Activated CD4-positive, alpha-beta memory T cell treated with anti-CD3 and anti-CD28 coated beads, Interleukin-2, amount 10 ng/mL, durations not matched to agents 7 days and 5 days (primary cell): ENCODE results near the gene TMED4. TPM values are rescaled to one million over a fixed set of nuclear protein-coding genes. Genes with fewer than 3 reads are reported as not detected.
A peak's percentile ranks its signal among the peaks of the same experiment; 100 is the strongest.

ENCODE experiments used
- CTCF ChIA-PET: fragments of 350-600 bp; sonication (Branson Sonifier 250); formaldehyde crosslinking; loops from one replicate; lab custom pipeline; 2021; ENCODE audit warnings: antibody characterized with exemption, inconsistent platforms; lab: Charles Lee
- POLR2A ChIA-PET: fragments of 350-600 bp; sonication (Branson Sonifier 250); formaldehyde crosslinking; loops from one replicate; lab custom pipeline; 2021; ENCODE audit warnings: antibody characterized with exemption; lab: Charles Lee
- DNase-seq: peaks from one replicate; pipeline ENCODE4 v3.0.0-alpha.2; 2020
- H3K27ac Mint-ChIP-seq: one replicate; pipeline ENCODE4 v1.8.0; 2021; ENCODE audit warnings: mild to moderate bottlenecking, mixed read lengths
- H3K27me3 Mint-ChIP-seq: one replicate; pipeline ENCODE4 v1.8.0; 2021; ENCODE audit warnings: mixed read lengths
- H3K36me3 Mint-ChIP-seq: one replicate; pipeline ENCODE4 v1.8.0; 2021; ENCODE audit warnings: low read depth, mixed read lengths
- H3K4me1 Mint-ChIP-seq: one replicate; pipeline ENCODE4 v1.8.0; 2021; ENCODE audit warnings: mixed read lengths
- H3K4me3 Mint-ChIP-seq: one replicate; pipeline ENCODE4 v1.8.0; 2021; ENCODE audit warnings: mild to moderate bottlenecking, mixed read lengths
- H3K9me3 Mint-ChIP-seq: one replicate; pipeline ENCODE4 v1.8.0; 2021; ENCODE audit warnings: mixed read lengths
- total RNA-seq, 2 experiments: library from RNA; stranded (reverse); gene quantifications; one replicate each; pipeline ENCODE4 v1.2.3, GENCODE V29; 2021

TMED4 gene
- total RNA-seq = 10 to 100 TPM; 76.0 to 81.8 TPM

DNA sequence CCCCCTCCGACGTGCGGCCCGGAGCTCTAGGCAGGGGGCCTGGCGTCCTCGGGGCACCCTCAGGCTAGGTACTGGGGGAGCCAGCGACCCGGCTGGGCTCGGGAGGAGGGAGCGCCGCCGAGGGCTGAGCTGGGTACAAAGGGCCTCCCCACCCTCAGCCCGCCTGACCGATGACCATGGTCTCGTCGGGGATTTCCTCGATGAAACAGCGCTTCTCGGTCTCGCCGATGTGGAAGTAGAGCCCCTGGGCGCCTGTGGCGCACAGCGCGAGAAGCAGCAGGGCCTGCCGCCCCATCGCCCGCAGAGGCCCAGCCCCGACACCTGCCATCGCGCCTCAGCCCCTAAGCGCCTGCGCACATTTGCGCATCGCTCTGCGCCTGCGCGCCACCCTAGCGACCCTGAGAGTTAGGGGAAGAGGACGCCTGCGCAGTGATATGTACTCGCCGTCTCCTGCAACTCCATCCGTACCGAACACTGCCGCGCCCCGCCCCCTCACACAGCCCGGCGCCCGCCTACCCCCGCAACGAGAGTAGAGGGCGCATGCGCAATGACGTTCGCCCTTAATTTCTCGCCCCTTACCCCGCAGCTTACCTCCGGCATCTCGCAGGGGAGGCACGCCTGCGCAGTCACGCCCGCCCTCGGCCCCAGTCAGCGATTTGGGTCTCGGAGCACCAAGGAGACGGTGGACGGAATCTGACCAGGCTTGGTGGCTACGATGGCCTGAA is at the start of gene TMED4:
TSS of gene TMED4 (minus strand) at position 353 of the 725 bp plus-strand sequence. CDS start at position 328, 25 bp downstream.
- POLR2A ChIA-PET = interaction anchor here (0.6 to 5.3 kb wide), 34 partner anchors 10 to 554 kb away, joined by 3 to 96 read pairs (median 4); partner anchors contain the start of genes DDX56, H2AZ2, MYO1G and NUDCD3
- CTCF ChIA-PET = interaction anchor here (0.7 to 3.4 kb wide), 11 partner anchors 8 to 339 kb away, joined by 3 to 16 read pairs (median 5); partner anchors contain the start of gene DDX56
- H3K36me3 Mint-ChIP-seq = peaks cover 30% of the 10 kb centered on the region

DNA sequence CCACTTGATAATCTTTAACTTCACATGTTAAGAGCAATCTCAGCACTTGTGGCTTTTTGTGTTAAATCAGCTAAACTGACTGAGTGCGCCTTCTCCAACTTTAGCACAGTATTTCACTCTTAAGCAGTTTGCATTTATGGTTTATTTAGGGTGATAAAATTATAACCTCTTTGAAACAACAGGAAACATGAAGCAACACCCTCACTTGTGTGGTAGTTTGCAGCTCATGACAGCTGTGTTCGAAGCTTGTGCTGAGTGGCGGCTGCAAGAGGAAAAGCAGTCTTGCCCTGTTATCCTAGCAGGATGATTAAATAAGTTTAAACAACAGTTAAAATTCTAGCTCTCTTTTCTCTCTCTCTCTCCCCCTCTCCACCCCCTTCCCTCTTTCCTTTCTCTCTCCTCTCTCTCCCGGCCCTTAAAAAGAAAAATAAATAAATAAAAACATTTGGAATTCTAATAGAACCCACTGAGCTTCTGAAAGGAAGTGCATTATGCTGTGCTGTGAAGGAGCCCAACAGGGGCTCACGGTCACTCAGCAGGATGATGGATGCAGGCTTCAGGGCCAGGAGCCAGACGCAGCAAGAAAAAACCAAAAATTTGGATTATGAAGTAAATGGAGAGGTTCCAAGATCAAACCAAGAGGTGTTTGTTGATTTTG is 49.6 kb upstream of the TMED4 start:
- POLR2A ChIA-PET = interaction anchor here (0.8 to 33.8 kb wide), 15 partner anchors 2 to 396 kb away, joined by 3 to 1257 read pairs (median 7); partner anchors contain the start of genes DDX56, H2AZ2, MYO1G and OGDH
- Mint-ChIP-seq H3K9me3 (no peaks in the 10 kb centered on the region), H3K4me1 (peaks cover 88% of the 10 kb centered on the region), H3K4me3 (peak overlapping the region; percentile 54), H3K36me3 (peaks cover 61% of the 10 kb centered on the region), H3K27ac (peak overlapping the region; percentile 100), H3K27me3 (no peaks in the 10 kb centered on the region)
- DNase-seq = peak; percentile 64
- CTCF ChIA-PET = interaction anchor here (1.1 to 2.4 kb wide), 8 partner anchors 9 to 217 kb away, joined by 3 to 13 read pairs (median 6); partner anchors contain the start of genes H2AZ2 and OGDH

More for the DNA sequence above, at the start of gene TMED4:
- Mint-ChIP-seq H3K4me1 (peaks cover 42% of the 10 kb centered on the region), H3K27me3 (no peaks in the 10 kb centered on the region), H3K4me3 (peak within 1 kb of the TSS; percentile 92), H3K9me3 (no peaks in the 10 kb centered on the region), H3K27ac (peak within 1 kb of the TSS; percentile 85)
- DNase-seq = peak; percentile 100

- H3K27ac Mint-ChIP-seq = peak overlapping the region; percentile 100
- no peaks in the 10 kb centered on the region for H3K9me3 Mint-ChIP-seq
- peaks cover 64% of the 10 kb centered on the region for H3K36me3 Mint-ChIP-seq
- DNase-seq = no peak
- ChIA-PET POLR2A (interaction anchor here (0.8 to 33.8 kb wide), 15 partner anchors 2 to 396 kb away, joined by 3 to 1257 read pairs (median 7); partner anchors contain the start of genes DDX56, H2AZ2, MYO1G and OGDH), CTCF (interaction anchor here (1.1 to 2.4 kb wide), 7 partner anchors 8 to 218 kb away, joined by 3 to 13 read pairs (median 6); partner anchors contain the start of genes H2AZ2 and OGDH)
- H3K4me3 Mint-ChIP-seq = peak overlapping the region; percentile 54
- H3K27me3 Mint-ChIP-seq = no peaks in the 10 kb centered on the region
- peaks cover 88% of the 10 kb centered on the region for H3K4me1 Mint-ChIP-seq
Observed at GRCh38 chr7:44630792-44631457, 48.9 kb upstream of the TMED4 start.

- CTCF ChIA-PET = interaction anchor here (0.7 to 4.8 kb wide), 5 partner anchors 7 to 506 kb away, joined by 3 to 22 read pairs (median 6); partner anchors contain the start of gene OGDH
- no peaks in the 10 kb centered on the region for H3K9me3 Mint-ChIP-seq
- peaks cover 88% of the 10 kb centered on the region for H3K4me1 Mint-ChIP-seq
- peak overlapping the region; percentile 100 for H3K27ac Mint-ChIP-seq
- no peaks in the 10 kb centered on the region for H3K27me3 Mint-ChIP-seq
- H3K36me3 Mint-ChIP-seq = peaks cover 69% of the 10 kb centered on the region
- POLR2A ChIA-PET = interaction anchor here (0.9 to 33.8 kb wide), 10 partner anchors 3 to 348 kb away, joined by 3 to 1257 read pairs (median 11); partner anchors contain the start of genes H2AZ2, MYO1G, OGDH and PPIA
- no peak overlapping the region for H3K4me3 Mint-ChIP-seq
- DNase-seq = no peak
Observed at GRCh38 chr7:44629829-44630522, 47.9 kb upstream of the TMED4 start.

DNA sequence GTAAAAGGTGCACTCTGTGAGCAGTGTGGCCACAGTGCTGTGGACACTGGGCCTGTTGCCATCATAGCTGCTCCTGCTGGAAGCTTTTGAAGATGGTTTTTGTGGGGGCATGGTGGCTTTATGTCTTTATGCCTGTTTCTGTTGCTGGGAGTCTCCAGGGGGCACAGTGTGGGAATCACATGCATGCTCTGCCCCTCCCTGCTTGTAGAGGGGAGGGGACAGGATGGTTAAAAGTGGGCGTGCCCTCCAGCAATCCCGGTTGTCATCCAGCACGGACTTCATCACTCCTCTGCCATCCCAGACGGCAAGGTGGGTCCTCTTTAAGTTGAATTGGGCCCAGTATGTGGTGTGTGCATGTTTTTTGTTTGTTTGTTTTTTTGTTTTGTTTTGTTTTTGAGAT is 44.6 kb upstream of the TMED4 start:
- DNase-seq = no peak
- ChIA-PET CTCF (interaction anchor here (4.8 kb wide), 1 partner anchor 12 kb away, joined by 22 read pairs; no protein-coding TSS in a partner anchor), POLR2A (interaction anchor here (20.3 to 33.8 kb wide), 2 partner anchors 7 to 11 kb away, joined by 1257 read pairs; partner anchors contain the start of gene OGDH)
- Mint-ChIP-seq H3K36me3 (peaks cover 67% of the 10 kb centered on the region), H3K4me3 (no peak overlapping the region), H3K27ac (peak overlapping the region; percentile 91), H3K9me3 (no peaks in the 10 kb centered on the region), H3K4me1 (peaks cover 86% of the 10 kb centered on the region), H3K27me3 (no peaks in the 10 kb centered on the region)

- CTCF ChIA-PET = interaction anchor here (1.2 to 4.8 kb wide), 2 partner anchors 11 to 13 kb away, joined by 4 to 22 read pairs; no protein-coding TSS in a partner anchor
- Mint-ChIP-seq H3K27ac (peak overlapping the region; percentile 91), H3K4me3 (peak overlapping the region; percentile 17), H3K4me1 (peaks cover 86% of the 10 kb centered on the region), H3K27me3 (no peaks in the 10 kb centered on the region), H3K36me3 (peaks cover 68% of the 10 kb centered on the region), H3K9me3 (no peaks in the 10 kb centered on the region)
- POLR2A ChIA-PET = interaction anchor here (3.0 to 33.8 kb wide), 3 partner anchors 8 to 44 kb away, joined by 14 to 1257 read pairs (median 1257); partner anchors contain the start of genes OGDH and TMED4
- DNase-seq = no peak
Observed at GRCh38 chr7:44625526-44626471, 43.8 kb upstream of the TMED4 start.

DNA sequence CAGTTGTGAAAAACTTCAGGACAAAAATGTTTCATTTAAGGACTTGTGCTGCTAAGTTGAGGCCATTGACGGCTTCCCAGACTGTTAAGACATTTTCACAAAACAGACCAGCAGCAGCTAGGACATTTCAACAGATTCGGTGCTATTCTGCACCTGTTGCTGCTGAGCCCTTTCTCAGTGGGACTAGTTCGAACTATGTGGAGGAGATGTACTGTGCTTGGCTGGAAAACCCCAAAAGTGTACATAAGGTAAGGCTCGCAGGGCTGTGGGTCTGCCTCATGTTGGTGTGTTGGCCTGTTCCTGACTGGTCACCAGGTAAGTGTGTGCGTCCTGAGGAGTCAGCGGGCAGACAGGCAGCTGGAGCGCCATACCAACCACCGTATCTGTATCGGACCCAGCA is 42.3 kb upstream of the TMED4 start:
- CTCF ChIA-PET = interaction anchor here (0.7 to 1.5 kb wide), 5 partner anchors 11 to 163 kb away, joined by 3 to 7 read pairs (median 4); partner anchors contain the start of gene NUDCD3
- H3K36me3 Mint-ChIP-seq = peaks cover 67% of the 10 kb centered on the region

DNA sequence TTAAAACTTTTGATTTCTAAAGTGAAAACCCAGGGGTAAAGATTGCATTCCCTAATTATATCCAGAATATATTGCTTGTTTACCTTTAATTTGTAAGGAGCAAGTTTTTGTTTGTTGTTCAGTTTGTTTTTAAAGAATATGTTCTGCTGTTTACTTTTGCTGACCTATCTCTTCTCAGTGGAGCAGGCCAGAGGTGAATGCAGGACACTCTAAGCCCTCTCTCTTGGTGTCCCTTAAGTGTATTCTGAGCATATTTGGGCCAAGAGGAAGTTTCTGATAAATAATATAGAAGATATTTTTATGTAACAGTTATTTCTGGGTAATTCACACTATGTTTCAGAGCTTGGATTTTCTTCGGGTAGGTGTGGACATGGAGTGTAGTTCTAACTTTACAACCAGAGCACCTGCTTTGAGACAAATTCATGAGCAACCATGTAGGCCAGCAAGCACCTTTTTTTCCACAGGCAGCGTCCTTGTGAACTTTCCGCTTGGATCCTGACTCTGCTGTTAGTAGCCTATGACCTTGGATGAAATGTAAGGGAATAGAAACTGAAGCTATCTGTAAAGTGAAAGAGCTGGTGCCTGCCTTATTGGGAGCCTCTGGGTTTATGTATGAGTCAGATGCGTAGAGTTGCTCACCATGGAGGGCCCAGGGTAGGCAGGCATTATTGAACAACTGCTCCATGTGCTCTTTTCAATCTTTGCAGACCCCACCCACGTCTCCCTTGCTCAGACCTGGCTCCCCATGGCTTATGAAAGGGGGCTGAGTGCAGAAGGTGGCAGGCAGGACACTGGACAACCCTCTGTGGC is 40.5 kb upstream of the TMED4 start:
- peaks cover 72% of the 10 kb centered on the region for H3K36me3 Mint-ChIP-seq
- peak; percentile 64 for DNase-seq
- H3K4me3 Mint-ChIP-seq = peak overlapping the region; percentile 54
- ChIA-PET CTCF (interaction anchor here (0.8 to 1.2 kb wide), 4 partner anchors 8 to 17 kb away, joined by 3 to 10 read pairs (median 5); no protein-coding TSS in a partner anchor), POLR2A (interaction anchor here (0.6 to 33.8 kb wide), 7 partner anchors 10 to 578 kb away, joined by 3 to 1257 read pairs (median 6); partner anchors contain the start of genes DBNL, H2AZ2 and OGDH)
- peak overlapping the region; percentile 91 for H3K27ac Mint-ChIP-seq
- H3K9me3 Mint-ChIP-seq = no peaks in the 10 kb centered on the region
- H3K4me1 Mint-ChIP-seq = peaks cover 93% of the 10 kb centered on the region
- H3K27me3 Mint-ChIP-seq = no peaks in the 10 kb centered on the region

More for the DNA sequence above, 42.3 kb upstream of the TMED4 start:
- POLR2A ChIA-PET = interaction anchor here (0.9 to 33.8 kb wide), 5 partner anchors 9 to 261 kb away, joined by 3 to 1257 read pairs (median 14); partner anchors contain the start of genes OGDH, PURB and TMED4
- Mint-ChIP-seq H3K27me3 (no peaks in the 10 kb centered on the region), H3K9me3 (no peaks in the 10 kb centered on the region), H3K4me1 (peaks cover 86% of the 10 kb centered on the region), H3K27ac (peak overlapping the region; percentile 91), H3K4me3 (peak overlapping the region; percentile 65)
- DNase-seq = no peak

GRCh38 chr7:44621750-44622103 is 39.7 kb upstream of the TMED4 start:
- Mint-ChIP-seq H3K27me3 (no peaks in the 10 kb centered on the region), H3K9me3 (no peaks in the 10 kb centered on the region), H3K4me1 (peaks cover 97% of the 10 kb centered on the region), H3K36me3 (peaks cover 69% of the 10 kb centered on the region), H3K27ac (peak overlapping the region; percentile 91), H3K4me3 (no peak overlapping the region)
- ChIA-PET POLR2A (interaction anchor here (1.4 to 33.8 kb wide), 5 partner anchors 12 to 264 kb away, joined by 4 to 1257 read pairs (median 7); partner anchors contain the start of genes H2AZ2, OGDH and PURB), CTCF (interaction anchor here (1.1 to 1.7 kb wide), 2 partner anchors 12 to 18 kb away, joined by 3 to 15 read pairs; no protein-coding TSS in a partner anchor)
- DNase-seq = no peak
